Spinal cord (tissue), 10 donors: ENCODE data around the gene TEAD1. TPM values are rescaled to one million over a fixed set of nuclear protein-coding genes. Genes with fewer than 3 reads are reported as not detected.

Experiments used
- DNase-seq, 6 donors: peaks; one replicate each; pipeline versions ENCODE4 v3.0.0 to v3.0.0-alpha.2; 2013 to 2015; ENCODE audit warnings: low spot score in 6 of 6, low read depth in 4 of 6
- H3K27ac ChIP-seq: one replicate; pipeline ENCODE4 v1.5.1; 2013; ENCODE audit warnings: low read depth, low read length, control low read depth
- H3K27me3 ChIP-seq: one replicate; pipeline ENCODE4 v1.6.1; 2013; ENCODE audit warnings: low read length; ENCODE audit not compliant: control insufficient read depth, insufficient read depth
- H3K36me3 ChIP-seq: one replicate; pipeline ENCODE4 v1.6.1; 2013; ENCODE audit warnings: low read length; ENCODE audit not compliant: control insufficient read depth, insufficient read depth
- H3K4me1 ChIP-seq: one replicate; pipeline ENCODE4 v1.6.1; 2013; ENCODE audit warnings: low read length; ENCODE audit not compliant: control insufficient read depth, insufficient read depth
- H3K4me3 ChIP-seq: one replicate; pipeline ENCODE4 v1.5.1; 2013; ENCODE audit warnings: low read depth, low read length, control low read depth
- H3K9me3 ChIP-seq: one replicate; pipeline ENCODE4 v1.6.1; 2013; ENCODE audit warnings: low read length; ENCODE audit not compliant: control insufficient read depth, insufficient read depth
- WGBS: methylation state at CpG from one replicate; pipeline ENCODE4 v1.1.5; 2013; ENCODE audit warnings: missing lambda C conversion rate; ENCODE audit not compliant: insufficient coverage; 5-methylcytosine and 5-hydroxymethylcytosine counted together
- polyA plus RNA-seq, 2 donors: library from polyadenylated mRNA; unstranded; fragments of 120-200 nt; gene quantifications; one replicate each; pipeline ENCODE4 v1.2.1, GENCODE V29; 2013; ENCODE audit not compliant: insufficient read length in 2 of 2
- total RNA-seq, 2 donors: library from RNA; depleted of rRNA in 1 of 2; stranded (reverse); fragments of 120-200 nt in 1 of 2; fragments of >200 nt in 1 of 2; gene quantifications; one replicate each; pipeline versions ENCODE4 v1.2.3 to v1.2.4, GENCODE V29; 2013 to 2014
- donor health status: healthy.

Gene TEAD1
- total and polyA plus RNA-seq, 4 donors = 39.2 to 70.9 (median 58.7) TPM

DNA sequence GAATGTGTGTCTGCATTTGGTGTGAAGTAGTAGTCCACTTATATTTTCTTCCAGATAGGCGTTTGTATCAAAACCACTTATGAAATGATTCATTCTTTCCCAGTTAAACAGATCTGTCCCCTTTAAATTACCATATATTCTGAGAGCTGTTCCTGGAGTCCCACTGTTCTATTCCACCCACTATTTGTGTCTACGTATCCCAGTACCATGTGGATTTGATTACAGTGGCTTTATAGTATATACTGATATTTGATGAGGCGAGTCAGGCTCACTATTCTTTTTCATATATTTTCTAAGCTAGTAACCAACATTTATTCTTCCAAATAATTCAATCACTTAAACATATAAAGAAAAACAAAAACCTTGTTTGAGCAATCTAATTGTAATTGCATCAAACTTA is 253.0 kb downstream of the TEAD1 start:
- H3K27me3 ChIP-seq = no peaks in the 10 kb centered on the region
- no peak overlapping the region for H3K27ac ChIP-seq
- DNase-seq = no peak
- peaks cover 6% of the 10 kb centered on the region for H3K36me3 ChIP-seq
- no peaks in the 10 kb centered on the region for H3K9me3 ChIP-seq
- WGBS = no CpG with 5 or more reads among the region's 3 CpGs
- no peak overlapping the region for H3K4me3 ChIP-seq
- peaks cover 5% of the 10 kb centered on the region for H3K4me1 ChIP-seq

DNA sequence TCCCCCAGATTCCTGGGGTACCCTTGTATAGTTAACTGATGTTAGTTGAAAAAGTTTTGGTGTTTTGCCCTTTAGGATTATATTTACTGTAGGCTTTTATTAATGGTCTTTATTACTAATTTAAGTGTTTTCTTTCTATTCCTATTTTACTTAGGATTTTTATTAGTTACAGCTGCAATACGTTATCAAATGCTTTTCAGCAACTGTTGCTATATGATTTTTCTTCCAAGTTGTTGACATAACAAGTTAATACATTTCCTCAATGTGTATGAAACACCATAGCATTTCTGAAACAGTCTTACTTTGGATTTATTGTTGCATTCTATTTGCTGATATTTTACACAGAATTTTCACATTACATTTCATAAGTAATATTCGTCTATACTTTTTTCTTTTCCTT is 253.7 kb downstream of the TEAD1 start:
- peaks cover 4% of the 10 kb centered on the region for H3K4me1 ChIP-seq
- H3K4me3 ChIP-seq = no peak overlapping the region
- H3K9me3 ChIP-seq = no peaks in the 10 kb centered on the region
- DNase-seq = no peak
- peaks cover 6% of the 10 kb centered on the region for H3K36me3 ChIP-seq
- no peaks in the 10 kb centered on the region for H3K27me3 ChIP-seq
- no peak overlapping the region for H3K27ac ChIP-seq
- 100% methylated on average over 1 of the region's 2 CpGs for WGBS

DNA sequence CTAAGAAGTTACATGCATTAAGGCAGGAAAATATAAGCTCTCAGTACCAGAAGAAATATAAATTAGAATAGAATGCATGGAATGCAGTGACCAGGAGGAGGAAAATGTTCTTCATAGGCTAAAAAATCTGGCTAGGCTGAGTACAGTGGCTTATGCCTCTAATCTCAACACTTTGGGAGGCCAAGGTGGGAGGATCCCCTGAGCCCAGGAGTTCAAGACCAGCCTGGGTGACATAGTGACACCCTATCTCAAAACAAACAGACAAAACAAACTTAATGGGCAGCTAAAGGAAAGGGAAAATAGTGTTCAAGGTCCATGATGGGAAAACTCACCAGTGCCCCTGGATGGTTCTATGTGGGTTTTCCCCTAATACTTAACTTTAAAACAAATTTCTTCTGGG is 256.6 kb downstream of the TEAD1 start:
- H3K27me3 ChIP-seq = no peaks in the 10 kb centered on the region
- H3K4me3 ChIP-seq = no peak overlapping the region
- DNase-seq = no peak
- H3K4me1 ChIP-seq = no peaks in the 10 kb centered on the region
- H3K27ac ChIP-seq = no peak overlapping the region
- peaks cover 2% of the 10 kb centered on the region for H3K36me3 ChIP-seq
- H3K9me3 ChIP-seq = no peaks in the 10 kb centered on the region

DNA sequence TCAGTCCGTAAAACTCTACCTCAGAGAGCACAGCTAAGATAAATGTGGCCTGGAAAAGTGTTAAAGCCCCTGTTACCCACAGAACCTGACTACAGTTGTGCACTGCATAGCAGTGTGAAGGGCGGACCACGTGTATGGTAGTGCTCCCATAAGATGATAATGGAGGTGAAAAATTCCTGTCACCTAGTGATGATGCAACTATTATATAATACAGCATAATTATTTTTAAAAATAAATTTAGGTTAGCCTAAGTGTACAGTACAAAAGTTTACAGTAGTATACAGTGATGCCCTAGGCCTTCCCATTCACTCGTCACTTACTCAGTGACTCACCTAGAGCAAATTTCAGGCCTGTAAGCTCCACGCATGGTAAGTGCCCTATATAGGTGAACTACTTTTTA is 258.3 kb downstream of the TEAD1 start:
- Histone ChIP-seq H3K4me1 (no peaks in the 10 kb centered on the region), H3K4me3 (no peak overlapping the region), H3K9me3 (no peaks in the 10 kb centered on the region), H3K27me3 (no peaks in the 10 kb centered on the region), H3K27ac (no peak overlapping the region), H3K36me3 (peaks cover 2% of the 10 kb centered on the region)
- DNase-seq = no peak
- WGBS = no CpG with 5 or more reads among the region's 5 CpGs

DNA sequence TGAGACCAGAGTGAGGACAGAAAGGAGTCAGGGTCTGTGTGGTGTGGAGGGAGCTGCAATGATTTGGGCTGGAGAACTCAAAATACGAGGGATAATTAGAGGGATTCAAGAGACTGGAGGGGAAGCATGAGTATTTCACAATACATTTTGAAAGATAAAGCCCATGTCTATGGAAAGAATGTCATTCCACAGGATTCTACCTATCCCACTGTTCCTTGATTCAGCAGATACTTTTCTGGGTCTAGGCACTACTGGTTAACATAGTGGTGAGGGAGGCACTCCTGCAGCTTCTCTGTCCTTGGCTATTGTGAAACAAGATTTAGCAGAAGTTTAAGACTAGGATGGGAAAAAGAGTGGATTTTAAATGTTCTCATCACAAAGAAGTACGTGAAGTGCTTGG is 262.0 kb downstream of the TEAD1 start:
- Histone ChIP-seq H3K36me3 (peaks cover 9% of the 10 kb centered on the region), H3K4me3 (no peak overlapping the region), H3K9me3 (no peaks in the 10 kb centered on the region), H3K27me3 (no peaks in the 10 kb centered on the region), H3K27ac (no peak overlapping the region), H3K4me1 (peaks cover 5% of the 10 kb centered on the region)
- WGBS = 80% methylated on average over 1 of the region's 2 CpGs
- DNase-seq = no peak

DNA sequence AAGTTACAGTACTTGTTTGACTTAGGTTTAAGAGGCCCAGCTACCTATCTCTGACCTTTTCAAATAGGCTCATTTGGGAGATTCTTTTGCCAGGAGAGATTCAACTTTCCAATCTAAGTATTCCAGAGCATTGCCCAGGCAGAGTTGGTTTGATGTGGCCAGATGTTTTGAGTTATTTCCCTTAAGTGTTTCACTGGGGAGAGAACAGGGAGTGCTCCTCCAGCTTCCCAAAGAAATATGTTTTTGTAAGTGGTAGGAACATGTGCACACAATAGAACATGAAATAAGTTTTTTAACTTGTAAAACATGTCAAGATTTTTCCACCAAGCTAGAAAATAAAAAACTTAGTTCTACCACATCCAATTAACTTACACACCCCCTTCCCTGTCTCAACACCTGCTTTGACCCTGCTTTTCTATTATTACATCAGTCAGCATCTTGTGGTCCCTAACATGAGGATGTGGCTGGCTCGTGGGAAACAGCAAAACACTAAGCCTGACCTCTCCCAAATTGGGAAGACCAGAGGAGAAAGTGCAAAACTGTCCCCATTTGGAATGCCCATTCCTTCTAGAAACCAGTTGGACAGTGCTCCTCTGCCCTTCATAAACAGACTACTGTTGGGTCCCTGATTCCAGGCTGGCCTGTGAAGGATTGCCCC is 264.5 kb downstream of the TEAD1 start:
- DNase-seq = no peak
- 83% methylated on average over 1 of the region's 1 CpG for WGBS
- no peak overlapping the region for H3K27ac ChIP-seq
- H3K27me3 ChIP-seq = no peaks in the 10 kb centered on the region
- H3K36me3 ChIP-seq = peaks cover 9% of the 10 kb centered on the region
- H3K4me1 ChIP-seq = peaks cover 9% of the 10 kb centered on the region
- H3K9me3 ChIP-seq = no peaks in the 10 kb centered on the region
- H3K4me3 ChIP-seq = no peak overlapping the region

DNA sequence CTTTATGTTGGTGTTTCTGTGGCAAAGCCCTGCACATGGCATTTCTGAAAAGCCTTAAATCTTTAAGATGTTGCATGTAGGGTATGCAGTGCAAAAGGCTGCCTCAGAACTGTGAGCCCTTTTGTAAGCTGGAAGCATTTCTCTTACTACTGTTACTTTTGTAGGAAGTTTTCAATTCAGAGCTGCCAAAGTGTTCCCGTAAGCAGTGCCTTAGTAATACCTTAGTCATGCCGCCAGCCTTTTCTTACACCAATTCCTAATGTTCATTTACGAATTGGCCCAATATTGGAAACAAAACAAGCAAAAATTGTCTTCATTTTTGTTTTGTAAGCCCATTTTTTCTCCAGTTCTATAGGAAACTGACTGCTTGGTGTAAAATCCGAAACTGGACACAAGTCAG is 267.4 kb downstream of the TEAD1 start:
- peaks cover 9% of the 10 kb centered on the region for H3K36me3 ChIP-seq
- DNase-seq = peak in 2 of 6 donors; percentile 15 to 27

DNA sequence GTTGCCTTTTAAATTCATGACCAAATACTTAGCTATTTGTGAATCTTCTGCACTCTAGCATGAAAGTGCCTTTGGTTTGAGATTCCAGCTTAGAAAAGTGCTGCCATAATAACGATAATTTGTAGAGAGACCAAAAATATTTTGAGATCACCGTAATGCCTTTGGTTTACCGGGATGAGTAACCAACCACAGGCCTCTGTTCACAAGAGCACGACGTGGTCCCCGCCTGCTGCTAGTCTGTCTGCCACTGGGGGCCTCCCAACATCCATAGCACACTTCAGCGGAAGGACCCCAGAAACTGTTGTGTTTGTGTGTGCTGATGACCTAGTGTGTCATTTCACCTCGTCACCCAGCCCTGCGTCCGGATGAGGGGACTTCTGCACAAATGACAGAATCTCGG is 267.9 kb downstream of the TEAD1 start:
- WGBS = 71% methylated on average over 7 of the region's 11 CpGs
- no peak for DNase-seq
- no peak overlapping the region for H3K4me3 ChIP-seq
- no peaks in the 10 kb centered on the region for H3K27me3 ChIP-seq
- H3K36me3 ChIP-seq = peaks cover 9% of the 10 kb centered on the region
- H3K9me3 ChIP-seq = no peaks in the 10 kb centered on the region
- H3K27ac ChIP-seq = no peak overlapping the region
- H3K4me1 ChIP-seq = peaks cover 9% of the 10 kb centered on the region

More for the DNA sequence above, 267.4 kb downstream of the TEAD1 start:
- Histone ChIP-seq H3K27me3 (no peaks in the 10 kb centered on the region), H3K4me3 (no peak overlapping the region), H3K9me3 (no peaks in the 10 kb centered on the region), H3K27ac (no peak overlapping the region), H3K4me1 (peaks cover 9% of the 10 kb centered on the region)
- 38% methylated on average over 3 of the region's 4 CpGs for WGBS

DNA sequence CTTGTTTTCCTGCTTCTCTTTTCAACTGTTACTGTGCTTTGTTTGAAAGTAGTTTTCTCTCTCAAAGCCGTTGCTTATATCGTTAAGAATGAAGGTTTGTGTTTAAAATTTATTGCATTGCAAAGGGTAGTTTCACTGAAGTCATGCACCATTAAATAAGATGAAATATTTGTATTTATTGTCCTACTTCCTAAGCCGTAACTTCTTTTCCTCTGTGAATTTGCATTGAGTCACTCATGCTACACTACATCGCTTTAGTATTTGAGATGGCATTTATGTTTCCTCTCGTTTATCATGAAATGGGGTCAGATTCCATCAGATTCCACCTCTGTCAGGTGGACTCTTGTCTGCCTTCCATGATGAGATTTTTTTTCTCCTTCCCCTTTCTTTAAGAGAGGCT is 269.1 kb downstream of the TEAD1 start:
- H3K9me3 ChIP-seq = no peaks in the 10 kb centered on the region
- H3K4me1 ChIP-seq = peaks cover 9% of the 10 kb centered on the region
- no peak for DNase-seq
- H3K27ac ChIP-seq = peak overlapping the region; percentile 4
- no peaks in the 10 kb centered on the region for H3K27me3 ChIP-seq
- no CpG with 5 or more reads among the region's 5 CpGs for WGBS
- no peak overlapping the region for H3K4me3 ChIP-seq
- peaks cover 9% of the 10 kb centered on the region for H3K36me3 ChIP-seq

DNA sequence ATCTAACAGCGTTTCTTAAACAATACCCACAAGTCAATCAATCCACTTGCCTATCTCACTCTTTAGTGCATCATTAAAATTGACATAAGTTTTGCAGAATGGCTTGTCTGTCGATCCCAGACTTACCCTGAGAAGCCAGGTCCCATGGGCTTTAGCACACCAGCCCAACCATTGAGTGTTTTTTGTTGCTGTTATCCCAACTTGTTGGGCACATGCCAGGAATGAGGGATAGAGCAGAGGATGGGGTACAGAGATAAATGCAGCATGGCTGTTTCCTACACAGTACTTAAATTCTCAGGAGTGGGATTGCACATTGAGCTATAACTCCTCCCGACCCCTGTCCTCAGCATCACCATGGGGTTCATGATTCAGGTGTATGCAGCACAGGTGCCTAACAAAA is 270.7 kb downstream of the TEAD1 start:
- WGBS = 60% methylated on average over 1 of the region's 3 CpGs
- no peaks in the 10 kb centered on the region for H3K9me3 ChIP-seq
- H3K4me3 ChIP-seq = no peak overlapping the region
- peaks cover 9% of the 10 kb centered on the region for H3K4me1 ChIP-seq
- H3K36me3 ChIP-seq = peaks cover 3% of the 10 kb centered on the region
- H3K27me3 ChIP-seq = no peaks in the 10 kb centered on the region
- H3K27ac ChIP-seq = no peak overlapping the region
- no peak for DNase-seq
